HFF-Myc (cell line): ENCODE results near the gene DMBX1.

Experiments used
- DNase-seq: peaks from one replicate; pipeline ENCODE4 v3.0.0-alpha.2; 2011; ENCODE audit warnings: low read depth; ENCODE audit errors: extremely low read depth
- H3K4me3 ChIP-seq: replicated peaks from 2 replicates; pipeline ENCODE4 v1.5.1; 2011; ENCODE audit warnings: low read depth, mild to moderate bottlenecking, control low read depth, low read length
- TF ChIP-seq, protein P1 (sequence below): IDR thresholded peaks from 2 replicates; pipeline ENCODE4 v1.5.1; 2012; ENCODE audit warnings: mild to moderate bottlenecking, low read depth, low read length, control low read depth; ENCODE audit errors: missing control alignments

DMBX1 gene

DNA sequence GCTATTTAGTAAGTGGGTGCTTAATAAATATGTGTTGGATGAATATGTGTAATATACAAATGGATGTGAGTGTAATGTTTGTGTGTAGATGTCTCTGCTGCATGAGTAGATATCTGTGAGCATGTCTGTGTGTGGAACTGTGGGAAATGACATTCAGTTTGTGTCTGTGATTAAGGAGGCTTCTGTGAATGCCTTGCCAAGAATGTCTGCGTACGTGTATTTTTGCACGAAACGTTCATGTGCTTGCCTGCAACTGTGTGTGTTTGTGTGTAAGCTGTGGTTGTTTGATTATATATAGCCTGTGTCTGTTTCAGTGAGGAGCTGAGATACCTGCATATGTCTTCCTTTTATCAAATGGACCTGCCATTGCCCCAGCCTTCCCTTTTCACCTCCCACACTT is 13.8 kb downstream of the DMBX1 start:
- TF ChIP-seq, protein P1, sequence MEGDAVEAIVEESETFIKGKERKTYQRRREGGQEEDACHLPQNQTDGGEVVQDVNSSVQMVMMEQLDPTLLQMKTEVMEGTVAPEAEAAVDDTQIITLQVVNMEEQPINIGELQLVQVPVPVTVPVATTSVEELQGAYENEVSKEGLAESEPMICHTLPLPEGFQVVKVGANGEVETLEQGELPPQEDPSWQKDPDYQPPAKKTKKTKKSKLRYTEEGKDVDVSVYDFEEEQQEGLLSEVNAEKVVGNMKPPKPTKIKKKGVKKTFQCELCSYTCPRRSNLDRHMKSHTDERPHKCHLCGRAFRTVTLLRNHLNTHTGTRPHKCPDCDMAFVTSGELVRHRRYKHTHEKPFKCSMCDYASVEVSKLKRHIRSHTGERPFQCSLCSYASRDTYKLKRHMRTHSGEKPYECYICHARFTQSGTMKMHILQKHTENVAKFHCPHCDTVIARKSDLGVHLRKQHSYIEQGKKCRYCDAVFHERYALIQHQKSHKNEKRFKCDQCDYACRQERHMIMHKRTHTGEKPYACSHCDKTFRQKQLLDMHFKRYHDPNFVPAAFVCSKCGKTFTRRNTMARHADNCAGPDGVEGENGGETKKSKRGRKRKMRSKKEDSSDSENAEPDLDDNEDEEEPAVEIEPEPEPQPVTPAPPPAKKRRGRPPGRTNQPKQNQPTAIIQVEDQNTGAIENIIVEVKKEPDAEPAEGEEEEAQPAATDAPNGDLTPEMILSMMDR: no peak
- no peak overlapping the region for H3K4me3 ChIP-seq
- no peak for DNase-seq

GRCh38 chr1:46506470-46507219 is 17.0 kb downstream of the DMBX1 start:
- TF ChIP-seq, protein P1: no peak
- no peak overlapping the region for H3K4me3 ChIP-seq
- DNase-seq: no peak

- H3K4me3 ChIP-seq: no peak overlapping the region
- TF ChIP-seq, protein P1: no peak
- DNase-seq: no peak
Measured at GRCh38 chr1:46508757-46509156, 19.1 kb downstream of the DMBX1 start.

DNA sequence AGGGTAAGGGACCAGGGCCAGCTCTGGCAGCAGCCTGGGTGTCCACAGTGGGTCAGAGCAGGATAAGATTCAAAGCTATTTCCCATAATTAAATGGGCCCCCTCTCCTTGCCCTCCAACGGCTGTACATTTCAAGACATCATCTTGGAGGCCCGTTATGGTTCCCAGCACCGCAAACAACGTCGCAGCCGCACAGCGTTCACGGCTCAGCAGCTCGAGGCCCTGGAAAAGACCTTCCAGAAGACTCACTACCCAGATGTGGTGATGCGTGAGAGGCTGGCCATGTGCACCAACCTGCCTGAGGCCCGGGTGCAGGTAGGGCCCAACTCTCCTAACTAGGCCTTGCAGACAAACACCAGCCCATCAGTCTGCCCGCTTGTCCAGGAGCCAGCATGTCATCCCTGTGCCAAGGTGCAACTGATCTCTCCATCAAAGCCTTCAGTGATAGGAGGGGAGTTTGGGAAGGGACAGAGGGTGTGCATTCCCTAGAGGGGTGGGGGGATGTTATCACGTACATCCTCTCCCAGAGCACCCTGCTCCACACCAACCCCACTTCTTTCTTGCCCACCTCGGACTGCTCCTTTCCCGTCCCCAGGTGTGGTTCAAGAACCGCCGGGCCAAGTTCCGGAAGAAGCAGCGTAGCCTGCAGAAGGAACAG is 20.8 kb downstream of the DMBX1 start:
- H3K4me3 ChIP-seq: no peak overlapping the region
- DNase-seq: no peak
- TF ChIP-seq, protein P1: no peak

- TF ChIP-seq, protein P1: no peak
- DNase-seq: no peak
- no peak overlapping the region for H3K4me3 ChIP-seq
Measured at GRCh38 chr1:46510998-46511365, 21.3 kb downstream of the DMBX1 start.

GRCh38 chr1:46512135-46512791 is 22.6 kb downstream of the DMBX1 start:
- no peak overlapping the region for H3K4me3 ChIP-seq
- TF ChIP-seq, protein P1: no peak
- DNase-seq: no peak
